Endothelial cell of umbilical vein (primary cell): ENCODE measurements around the gene TTC21A. TPM values are rescaled to one million over a fixed set of nuclear protein-coding genes. Genes with fewer than 3 reads are reported as not detected.
A peak's percentile ranks its signal among the peaks of the same experiment; 100 is the strongest.

Experiments used
- BruUV-seq: library from RNA; stranded (reverse); fragments of 400-500 nt; replicated peaks from 2 replicates; lab custom pipeline; 2021; lab: Mats Ljungman, UMichigan
- CTCF ChIA-PET: fragments of 300-600, 350-600 bp; sonication (Branson Sonifier 250); formaldehyde crosslinking; loops from one replicate; lab custom pipeline; 2021; ENCODE audit warnings: antibody characterized with exemption, inconsistent platforms; lab: Charles Lee
- POLR2A ChIA-PET: fragments of 300-600, 350-600 bp; sonication (Branson Sonifier 250); formaldehyde crosslinking; loops from one replicate; lab custom pipeline; 2021; ENCODE audit warnings: antibody characterized with exemption, inconsistent platforms; lab: Charles Lee
- DNase-seq: peaks from one replicate; pipeline ENCODE4 v3.0.0-alpha.2; 2011; ENCODE audit warnings: low read depth, low spot score
- FAIRE-seq: peaks from 2 replicates; lab custom pipeline; 2011; peaks lifted over from hg19 to GRCh38; lab: Jason Lieb, UNC
- H2AFZ ChIP-seq: 2 replicates; pipeline ENCODE4 v1.6.0; 2012; ENCODE audit warnings: low read depth, low read length, control low read depth, inconsistent platforms
- H3K27ac ChIP-seq: 2 replicates; pipeline ENCODE4 v1.5.1; 2011; ENCODE audit warnings: low read depth, mild to moderate bottlenecking, control low read depth, low read length, moderate library complexity; ENCODE audit not compliant: insufficient read depth
- H3K27me3 ChIP-seq, 2 experiments: 2 replicates each; pipeline versions ENCODE4 v1.6.0 to v1.6.1; 2011; ENCODE audit warnings: low read length in 2 of 2, mixed read lengths in 1 of 2; ENCODE audit not compliant: control insufficient read depth in 2 of 2, insufficient read depth in 2 of 2
- H3K36me3 ChIP-seq, 2 experiments: 2 replicates in 1 of 2; 3 replicates in 1 of 2; pipeline ENCODE4 v1.5.1; 2011; ENCODE audit warnings: low read length in 2 of 2, mild to moderate bottlenecking in 1 of 2, moderate library complexity in 1 of 2; ENCODE audit not compliant: control insufficient read depth in 2 of 2, insufficient read depth in 2 of 2; ENCODE audit errors: extremely low read depth in 1 of 2
- H3K4me1 ChIP-seq: 3 replicates; pipeline ENCODE4 v1.5.1; 2011; ENCODE audit warnings: mild to moderate bottlenecking, low read length; ENCODE audit not compliant: control insufficient read depth, insufficient read depth; ENCODE audit errors: extremely low read depth
- H3K4me2 ChIP-seq: 2 replicates; pipeline ENCODE4 v1.6.1; 2011; ENCODE audit warnings: low read length, control low read depth, mixed read lengths; ENCODE audit not compliant: insufficient read depth
- H3K4me3 ChIP-seq, 3 experiments: fragments of 200-600 bp in 1 of 3; sonication (generic), shearing (Covaris generic) in 1 of 3; replicated peaks in 1 of 3; 2 replicates each; pipeline ENCODE4 v1.5.1; 2011 to 2016; ENCODE audit warnings: control low read depth in 3 of 3, low read length in 3 of 3, mild to moderate bottlenecking in 2 of 3, inconsistent platforms in 1 of 3, low read depth in 1 of 3, moderate library complexity in 1 of 3; ENCODE audit not compliant: insufficient read depth in 1 of 3
- H3K79me2 ChIP-seq: 2 replicates; pipeline ENCODE4 v1.6.0; 2012; ENCODE audit warnings: low read length, inconsistent platforms; ENCODE audit not compliant: control insufficient read depth, insufficient read depth
- H3K9ac ChIP-seq: replicated peaks from 2 replicates; pipeline ENCODE3; 2011; ENCODE audit warnings: low read length, control low read depth; ENCODE audit not compliant: insufficient read depth; ENCODE audit errors: extremely low read depth
- H3K9me1 ChIP-seq: replicated peaks from 3 replicates; pipeline ENCODE4 v1.6.0; 2011; ENCODE audit warnings: mild to moderate bottlenecking, low read length; ENCODE audit not compliant: control insufficient read depth, insufficient read depth; ENCODE audit errors: extremely low read depth
- H3K9me3 ChIP-seq: replicated peaks from 2 replicates; pipeline ENCODE4 v1.5.1; 2012; ENCODE audit warnings: low read length, inconsistent platforms; ENCODE audit not compliant: control insufficient read depth, insufficient read depth
- H4K20me1 ChIP-seq: replicated peaks from 2 replicates; pipeline ENCODE3; 2011; ENCODE audit warnings: mild to moderate bottlenecking, low read length; ENCODE audit not compliant: control insufficient read depth, insufficient read depth; ENCODE audit errors: extremely low read depth
- CTCF ChIP-seq, 2 donors: IDR thresholded peaks; 1 replicate in 1 of 2; 2 replicates in 1 of 2; pipeline ENCODE4 v1.5.1; 2011; ENCODE audit warnings: low read length in 2 of 2, mild to moderate bottlenecking in 2 of 2, moderate library complexity in 2 of 2, control low read depth in 1 of 2, inconsistent platforms in 1 of 2, low read depth in 1 of 2; ENCODE audit not compliant: insufficient read depth in 1 of 2; ENCODE audit errors: extremely low read depth in 1 of 2
- EZH2 ChIP-seq: IDR thresholded peaks from 2 replicates; pipeline ENCODE4 v1.6.1; 2012; ENCODE audit warnings: borderline replicate concordance, low read depth, mild to moderate bottlenecking, moderate library complexity, low read length, inconsistent platforms; ENCODE audit not compliant: severe bottlenecking
- FOS ChIP-seq: IDR thresholded peaks from 2 replicates; pipeline ENCODE4 v1.6.1; 2011; ENCODE audit warnings: mild to moderate bottlenecking, low read length, moderate library complexity, borderline replicate concordance; ENCODE audit not compliant: insufficient read depth
- GATA2 ChIP-seq: IDR thresholded peaks from 2 replicates; pipeline ENCODE4 v1.7.0; 2011; ENCODE audit warnings: low read depth, mild to moderate bottlenecking, moderate library complexity, mixed read lengths, low read length; ENCODE audit not compliant: insufficient read length, insufficient read depth
- JUN ChIP-seq: IDR thresholded peaks from 2 replicates; pipeline ENCODE4 v1.6.1; 2011; ENCODE audit warnings: borderline replicate concordance, low read depth; ENCODE audit not compliant: insufficient read length, insufficient read depth
- MAX ChIP-seq: IDR thresholded peaks from 2 replicates; pipeline ENCODE4 v1.6.1; 2011; ENCODE audit not compliant: insufficient read depth, insufficient read length
- MYC ChIP-seq: IDR thresholded peaks from one replicate; pipeline ENCODE4 v1.6.1; 2011; ENCODE audit warnings: mild to moderate bottlenecking, low read depth, low read length
- POLR2A ChIP-seq: IDR thresholded peaks from 2 replicates; pipeline ENCODE4 v1.6.1; 2012; ENCODE audit warnings: low read depth, mild to moderate bottlenecking, control low read depth, low read length
- POLR2AphosphoS5 ChIP-seq: IDR thresholded peaks from 2 replicates; pipeline ENCODE4 v1.6.1; 2012; ENCODE audit warnings: low read depth, mild to moderate bottlenecking, control low read depth, low read length, moderate library complexity; ENCODE audit not compliant: insufficient read depth
- dilution Hi-C: fragments of 300-500 bp; cut with MboI; formaldehyde crosslinking; loops from one replicate; pipeline ENCODE4 v1.15.0; 2019; ENCODE audit warnings: low sequenced_read_pairs; ENCODE audit not compliant: extremely low pct_ligation_motif_present
- intact Hi-C: fragments of 100-400 bp; cut with micrococcal nuclease; formaldehyde crosslinking; loops from one replicate; pipeline ENCODE4 v1.10.0; 2022
- polyA plus RNA-seq, 4 experiments: library from polyadenylated mRNA; depleted of rRNA in 3 of 4; stranded (reverse) in 3 of 4; unstranded in 1 of 4; fragments of >200 nt; gene quantifications; 2 replicates each; pipeline versions ENCODE4 v1.2.1 to v1.2.3, GENCODE V29; 2011 to 2012; ENCODE audit warnings: missing spikeins in 1 of 4
- total RNA-seq: library from RNA; stranded (reverse); gene quantifications from 2 replicates; pipeline ENCODE4 v1.2.3, GENCODE V29; 2021

Gene TTC21A
- total and polyA plus RNA-seq, 2 donors (not counting 3 experiments of a cell fraction or from before 2014, with no cell fraction given), result 4.7 to 7.8 TPM

GRCh38 chr3:39149059-39149455 is 41.6 kb downstream of the TTC21A start:
- Histone ChIP-seq H3K4me1 (peaks cover 63% of the 10 kb centered on the region), H3K27ac (peak overlapping the region; percentile 97), H3K4me3 (no peak overlapping the region), H4K20me1 (no peaks in the 10 kb centered on the region), H3K9ac (peak overlapping the region; percentile 76), H3K79me2 (peaks cover 70% of the 10 kb centered on the region), H3K4me2 (peak overlapping the region; percentile 73), H2AFZ (no peak overlapping the region), H3K9me3 (no peaks in the 10 kb centered on the region), H3K27me3 (no peaks in the 10 kb centered on the region), H3K9me1 (no peaks in the 10 kb centered on the region), H3K36me3 (peaks cover 4 to 16% of the 10 kb centered on the region in 2 experiments)
- intact Hi-C loops (loop anchor here (10.0 kb wide), 1 partner anchor 424 kb away; no protein-coding TSS in a partner anchor), dilution Hi-C loops (no loop called here)
- TF ChIP-seq JUN (no peak), EZH2 (no peak), FOS (no peak), MYC (no peak), MAX (no peak), POLR2A (no peak), CTCF (IDR thresholded peaks at IDR 0.05; ENCODE audit: extremely low read depth in 1 of 2, insufficient read depth in 1 of 2, low read depth in 1 of 2, low read length in 2 of 2) (no peak), GATA2 (no peak), POLR2AphosphoS5 (no peak)
- DNase-seq, result no peak
- no TSS peak for BruUV-seq
- no peak for FAIRE-seq
- ChIA-PET CTCF (interaction anchor here (0.5 to 3.3 kb wide), 4 partner anchors 29 to 347 kb away, joined by 3 to 20 read pairs (median 3); no protein-coding TSS in a partner anchor), POLR2A (interaction anchor here (2.6 kb wide), 1 partner anchor 28 kb away, joined by 19 read pairs; no protein-coding TSS in a partner anchor)
